WERI-Rb-1 (cell line): ENCODE data around the gene TET1.
A peak's percentile ranks its signal among the peaks of the same experiment; 100 is the strongest.

Experiments used
- DNase-seq: peaks from one replicate; pipeline ENCODE4 v3.0.0-alpha.2; 2020
- H3K27ac ChIP-seq: fragments of 250-450 bp; sonication (Bioruptor Pico); 2 replicates; pipeline ENCODE4 v1.5.1; 2020; ENCODE audit warnings: mild to moderate bottlenecking, moderate library complexity
- H3K27me3 ChIP-seq: fragments of 250-450 bp; sonication (Bioruptor Pico); 2 replicates; pipeline ENCODE4 v1.5.1; 2021; ENCODE audit warnings: mild to moderate bottlenecking, low read depth, moderate library complexity; ENCODE audit not compliant: insufficient read depth, severe bottlenecking
- H3K36me3 ChIP-seq: fragments of 250-450 bp; sonication (Bioruptor Pico); 2 replicates; pipeline ENCODE4 v1.5.1; 2020; ENCODE audit warnings: mild to moderate bottlenecking, moderate library complexity
- H3K4me3 ChIP-seq: 2 replicates; pipeline ENCODE4 v1.5.1; 2011; ENCODE audit warnings: low read depth, mild to moderate bottlenecking, control low read depth, low read length
- H3K9me3 ChIP-seq: fragments of 250-450 bp; sonication (Bioruptor Pico); 2 replicates; pipeline ENCODE4 v1.5.1; 2021; ENCODE audit warnings: mild to moderate bottlenecking, moderate library complexity; ENCODE audit not compliant: severe bottlenecking
- CTCF ChIP-seq: IDR thresholded peaks from 2 replicates; pipeline ENCODE4 v1.5.1; 2011; ENCODE audit warnings: low read depth, mild to moderate bottlenecking, control low read depth, inconsistent platforms, low read length

TET1 gene

GRCh38 chr10:68586606-68587305 is 26.6 kb downstream of the TET1 start:
- Histone ChIP-seq H3K27ac (no peak overlapping the region), H3K9me3 (no peaks in the 10 kb centered on the region), H3K27me3 (no peaks in the 10 kb centered on the region), H3K4me3 (no peak overlapping the region), H3K36me3 (peaks cover 9% of the 10 kb centered on the region)
- DNase-seq = no peak
- no peak for TF ChIP-seq CTCF

- no peak for DNase-seq
- Histone ChIP-seq H3K9me3 (no peaks in the 10 kb centered on the region), H3K27ac (no peak overlapping the region), H3K36me3 (peaks cover 3% of the 10 kb centered on the region; the same call in 1 of the 2 replicates), H3K27me3 (no peaks in the 10 kb centered on the region), H3K4me3 (no peak overlapping the region)
- no peak for TF ChIP-seq CTCF
Measured at GRCh38 chr10:68594405-68594804, 34.3 kb downstream of the TET1 start.

- TF ChIP-seq CTCF = no peak
- Histone ChIP-seq H3K4me3 (no peak overlapping the region), H3K27me3 (no peaks in the 10 kb centered on the region), H3K9me3 (no peaks in the 10 kb centered on the region), H3K36me3 (no peaks in the 10 kb centered on the region; the same call in 1 of the 2 replicates), H3K27ac (no peak overlapping the region)
- DNase-seq = no peak
Measured at GRCh38 chr10:68595513-68595912, 35.4 kb downstream of the TET1 start.

- no peak for TF ChIP-seq CTCF
- Histone ChIP-seq H3K27ac (no peak overlapping the region), H3K36me3 (no peaks in the 10 kb centered on the region), H3K4me3 (no peak overlapping the region), H3K9me3 (no peaks in the 10 kb centered on the region), H3K27me3 (no peaks in the 10 kb centered on the region)
- no peak for DNase-seq
Measured at GRCh38 chr10:68597407-68597806, 37.3 kb downstream of the TET1 start.

GRCh38 chr10:68598978-68599770 is 39.0 kb downstream of the TET1 start:
- Histone ChIP-seq H3K9me3 (no peaks in the 10 kb centered on the region), H3K36me3 (peaks cover 5% of the 10 kb centered on the region), H3K27me3 (no peaks in the 10 kb centered on the region), H3K27ac (no peak overlapping the region), H3K4me3 (no peak overlapping the region)
- peak; percentile 12 for DNase-seq
- TF ChIP-seq CTCF = no peak

GRCh38 chr10:68599771-68600040 is 39.6 kb downstream of the TET1 start:
- Histone ChIP-seq H3K4me3 (peak overlapping the region; percentile 50), H3K27me3 (no peaks in the 10 kb centered on the region), H3K9me3 (no peaks in the 10 kb centered on the region), H3K27ac (peak overlapping the region; percentile 86), H3K36me3 (peaks cover 5% of the 10 kb centered on the region)
- no peak for DNase-seq
- TF ChIP-seq CTCF = no peak
